Measurements from ENCODE around the gene ZNF296. TPM values are rescaled to one million over a fixed set of nuclear protein-coding genes. Genes with fewer than 3 reads are reported as not detected.

The ZNF296 gene
- total and polyA plus RNA-seq, 2 donors (not counting 3 experiments of a cell fraction or from before 2014, with no cell fraction given) = 0.35 to 1.8 TPM

DNA sequence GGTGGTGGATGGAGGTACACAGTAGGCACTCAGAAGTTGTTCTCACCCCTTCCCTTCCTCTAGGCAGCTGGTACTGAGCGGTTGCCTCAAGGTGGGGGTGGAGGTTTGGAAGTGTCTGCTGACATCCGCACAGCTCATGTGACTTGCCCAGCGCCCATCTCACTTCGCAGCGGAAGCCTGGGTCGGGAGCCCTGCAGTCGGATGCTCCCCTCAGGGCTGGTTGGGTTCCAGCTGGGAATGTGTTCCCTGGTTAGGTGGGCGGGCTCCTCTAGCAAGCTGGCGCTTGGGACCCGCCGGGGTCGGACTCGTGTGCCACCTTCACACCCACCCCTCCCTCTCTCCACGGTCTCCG is 26.9 kb upstream of the ZNF296 start:
- Histone ChIP-seq H2AFZ (ENCODE audit: low read depth, low read length) (no peak overlapping the region), H4K20me1 (replicated peaks; ENCODE audit: control insufficient read depth, extremely low read depth, insufficient read depth, low read length) (no peaks in the 10 kb centered on the region)
- POLR2A ChIA-PET = no interaction called here

More for the DNA sequence above, 26.9 kb upstream of the ZNF296 start:
- CTCF ChIA-PET = interaction anchor here (0.7 to 3.6 kb wide), 4 partner anchors 10 to 22 kb away, joined by 3 to 14 read pairs (median 4); partner anchors contain the start of gene PPP1R37
- FAIRE-seq = no peak
- no peak for DNase-seq (ENCODE audit: low read depth, low spot score)
- H3K4me1 ChIP-seq (ENCODE audit: control insufficient read depth, extremely low read depth, insufficient read depth, low read length) = peaks cover 14% of the 10 kb centered on the region
- no peak overlapping the region for H3K4me2 ChIP-seq (ENCODE audit: insufficient read depth, low read length)
- no peak for TF ChIP-seq JUN (IDR thresholded peaks at IDR 0.05; ENCODE audit: borderline replicate concordance, insufficient read depth, insufficient read length, low read depth)
- TF ChIP-seq GATA2 (IDR thresholded peaks at IDR 0.05; ENCODE audit: insufficient read depth, insufficient read length, low read depth, low read length) = no peak
- TF ChIP-seq, protein P1, sequence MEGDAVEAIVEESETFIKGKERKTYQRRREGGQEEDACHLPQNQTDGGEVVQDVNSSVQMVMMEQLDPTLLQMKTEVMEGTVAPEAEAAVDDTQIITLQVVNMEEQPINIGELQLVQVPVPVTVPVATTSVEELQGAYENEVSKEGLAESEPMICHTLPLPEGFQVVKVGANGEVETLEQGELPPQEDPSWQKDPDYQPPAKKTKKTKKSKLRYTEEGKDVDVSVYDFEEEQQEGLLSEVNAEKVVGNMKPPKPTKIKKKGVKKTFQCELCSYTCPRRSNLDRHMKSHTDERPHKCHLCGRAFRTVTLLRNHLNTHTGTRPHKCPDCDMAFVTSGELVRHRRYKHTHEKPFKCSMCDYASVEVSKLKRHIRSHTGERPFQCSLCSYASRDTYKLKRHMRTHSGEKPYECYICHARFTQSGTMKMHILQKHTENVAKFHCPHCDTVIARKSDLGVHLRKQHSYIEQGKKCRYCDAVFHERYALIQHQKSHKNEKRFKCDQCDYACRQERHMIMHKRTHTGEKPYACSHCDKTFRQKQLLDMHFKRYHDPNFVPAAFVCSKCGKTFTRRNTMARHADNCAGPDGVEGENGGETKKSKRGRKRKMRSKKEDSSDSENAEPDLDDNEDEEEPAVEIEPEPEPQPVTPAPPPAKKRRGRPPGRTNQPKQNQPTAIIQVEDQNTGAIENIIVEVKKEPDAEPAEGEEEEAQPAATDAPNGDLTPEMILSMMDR (IDR thresholded peaks at IDR 0.05; ENCODE audit: extremely low read depth in 1 of 2, insufficient read depth in 1 of 2, low read depth in 1 of 2, low read length in 2 of 2) = no peak
- TF ChIP-seq FOS (IDR thresholded peaks at IDR 0.05; ENCODE audit: borderline replicate concordance, insufficient read depth, low read length) = no peak
- no peak for TF ChIP-seq EZH2 (IDR thresholded peaks at IDR 0.05; ENCODE audit: borderline replicate concordance, low read depth, low read length, severe bottlenecking)
- no peak for TF ChIP-seq POLR2AphosphoS5 (IDR thresholded peaks at IDR 0.05; ENCODE audit: insufficient read depth, low read depth, low read length)
- TF ChIP-seq, protein P2, sequence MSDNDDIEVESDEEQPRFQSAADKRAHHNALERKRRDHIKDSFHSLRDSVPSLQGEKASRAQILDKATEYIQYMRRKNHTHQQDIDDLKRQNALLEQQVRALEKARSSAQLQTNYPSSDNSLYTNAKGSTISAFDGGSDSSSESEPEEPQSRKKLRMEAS (IDR thresholded peaks at IDR 0.05; ENCODE audit: insufficient read depth, insufficient read length) = no peak
- no peak for TF ChIP-seq MYC (IDR thresholded peaks at IDR 0.05; ENCODE audit: low read depth, low read length)
- TF ChIP-seq POLR2A (IDR thresholded peaks at IDR 0.05; ENCODE audit: low read depth, low read length) = no peak
- H3K9me1 ChIP-seq (replicated peaks; ENCODE audit: control insufficient read depth, extremely low read depth, insufficient read depth, low read length) = no peaks in the 10 kb centered on the region
- no TSS peak for BruUV-seq (replicated peaks)
- H3K79me2 ChIP-seq (ENCODE audit: control insufficient read depth, insufficient read depth, low read length) = peaks cover 82% of the 10 kb centered on the region
- H3K9ac ChIP-seq (replicated peaks; ENCODE audit: extremely low read depth, insufficient read depth, low read length) = no peak overlapping the region
- no peak overlapping the region for H3K27ac ChIP-seq (ENCODE audit: insufficient read depth, low read depth, low read length)
- H3K27me3 ChIP-seq (ENCODE audit: control insufficient read depth in 2 of 2, insufficient read depth in 2 of 2, low read length in 2 of 2) = no peaks in the 10 kb centered on the region
- dilution Hi-C loops (cut with MboI; ENCODE audit: extremely low pct_ligation_motif_present, low sequenced_read_pairs) = no loop called here
- H3K4me3 ChIP-seq (replicated peaks in 1 of 3; ENCODE audit: insufficient read depth in 1 of 3, low read depth in 1 of 3, low read length in 3 of 3) = no peak overlapping the region
- intact Hi-C loops (cut with micrococcal nuclease) = no loop called here
- no peaks in the 10 kb centered on the region for H3K9me3 ChIP-seq (replicated peaks; ENCODE audit: control insufficient read depth, insufficient read depth, low read length)
- no peaks in the 10 kb centered on the region for H3K36me3 ChIP-seq (ENCODE audit: control insufficient read depth in 2 of 2, extremely low read depth in 1 of 2, insufficient read depth in 2 of 2, low read length in 2 of 2)
